Liver (tissue), 9 donors: ENCODE measurements around the gene MSMO1. TPM values are rescaled to one million over a fixed set of nuclear protein-coding genes. Genes with fewer than 3 reads are reported as not detected.

Experiments
- DNase-seq: peaks from one replicate; pipeline ENCODE4 v3.0.0-alpha.2; 2017; ENCODE audit warnings: low spot score
- H3K27ac ChIP-seq, 2 donors: one replicate each; pipeline ENCODE4 v1.7.0; 2013; ENCODE audit warnings: inconsistent platforms in 2 of 2, low read length in 2 of 2, control low read depth in 1 of 2, low read depth in 1 of 2, mild to moderate bottlenecking in 1 of 2
- H3K27me3 ChIP-seq, 4 donors: one replicate each; pipeline versions ENCODE4 v1.6.1 to v1.7.0; 2013; ENCODE audit warnings: low read length in 3 of 4, inconsistent platforms in 1 of 4, mild to moderate bottlenecking in 1 of 4, moderate library complexity in 1 of 4; ENCODE audit not compliant: control insufficient read depth in 4 of 4, insufficient read depth in 4 of 4
- H3K36me3 ChIP-seq, 4 donors: one replicate each; pipeline versions ENCODE4 v1.6.1 to v1.7.0; 2013; ENCODE audit warnings: low read length in 3 of 4, mild to moderate bottlenecking in 3 of 4, low read depth in 1 of 4, moderate library complexity in 1 of 4; ENCODE audit not compliant: control insufficient read depth in 4 of 4, insufficient read depth in 3 of 4
- H3K4me1 ChIP-seq, 4 donors: one replicate each; pipeline versions ENCODE4 v1.6.1 to v1.7.0; 2013; ENCODE audit warnings: low read length in 3 of 4, mild to moderate bottlenecking in 3 of 4, moderate library complexity in 1 of 4; ENCODE audit not compliant: control insufficient read depth in 4 of 4, insufficient read depth in 4 of 4
- H3K4me3 ChIP-seq, 3 donors: one replicate each; pipeline versions ENCODE4 v1.6.1 to v1.7.0; 2013; ENCODE audit warnings: low read length in 3 of 3, control low read depth in 1 of 3, low read depth in 1 of 3, mild to moderate bottlenecking in 1 of 3
- H3K9ac ChIP-seq, 2 donors: one replicate each; pipeline ENCODE4 v1.7.0; 2013; ENCODE audit warnings: low read length in 2 of 2, mild to moderate bottlenecking in 2 of 2, moderate library complexity in 2 of 2, control low read depth in 1 of 2, low read depth in 1 of 2
- H3K9me3 ChIP-seq, 4 donors: one replicate each; pipeline versions ENCODE4 v1.6.1 to v1.7.0; 2013; ENCODE audit warnings: low read length in 3 of 4; ENCODE audit not compliant: control insufficient read depth in 4 of 4
- EGR1 ChIP-seq, 2 donors: IDR thresholded peaks; 2 replicates each; pipeline ENCODE4 v1.6.1; 2016 to 2018; ENCODE audit warnings: antibody characterized with exemption in 2 of 2, low read depth in 2 of 2
- FOXA1 ChIP-seq: IDR thresholded peaks from 2 replicates; pipeline ENCODE4 v1.6.1; 2016; ENCODE audit warnings: antibody characterized with exemption
- HNF4A ChIP-seq, 2 donors: conservative IDR thresholded peaks; 2 replicates each; pipeline ENCODE4 v1.6.1; 2016; ENCODE audit warnings: antibody characterized with exemption in 2 of 2, mild to moderate bottlenecking in 2 of 2
- HNF4G ChIP-seq: IDR thresholded peaks from 2 replicates; pipeline ENCODE4 v1.6.1; 2016; ENCODE audit warnings: antibody characterized with exemption
- JUND ChIP-seq, 2 donors: IDR thresholded peaks; 2 replicates each; pipeline ENCODE4 v1.6.1; 2016; ENCODE audit warnings: antibody characterized with exemption in 2 of 2
- NR2F2 ChIP-seq: IDR thresholded peaks from 2 replicates; pipeline ENCODE4 v1.6.1; 2016; ENCODE audit warnings: antibody characterized with exemption
- RAD21 ChIP-seq, 2 donors: IDR thresholded peaks; 2 replicates each; pipeline ENCODE4 v1.6.1; 2016; ENCODE audit warnings: antibody characterized with exemption in 2 of 2, mild to moderate bottlenecking in 2 of 2
- RXRA ChIP-seq, 2 donors: IDR thresholded peaks; 2 replicates each; pipeline ENCODE4 v1.6.1; 2017 to 2018; ENCODE audit warnings: antibody characterized with exemption in 2 of 2, mild to moderate bottlenecking in 1 of 2
- SP1 ChIP-seq: IDR thresholded peaks from 2 replicates; pipeline ENCODE4 v1.6.1; 2018; ENCODE audit warnings: antibody characterized with exemption, mild to moderate bottlenecking
- YY1 ChIP-seq: IDR thresholded peaks from 2 replicates; pipeline ENCODE4 v1.6.1; 2016; ENCODE audit warnings: antibody characterized with exemption, mild to moderate bottlenecking
- WGBS: extraction: QIAGEN DNeasy Blood & Tissue Kit; methylation state at CpG from one replicate; pipeline ENCODE4 v1.1.7; 2013; 5-methylcytosine and 5-hydroxymethylcytosine counted together
- polyA plus RNA-seq, 2 donors: library from polyadenylated mRNA; stranded (reverse) in 1 of 2; unstranded in 1 of 2; fragments of 200-250 nt in 1 of 2; fragments of >200 nt in 1 of 2; fragmentation: Nextera tagmentation in 1 of 2; extraction: Ambion mirVana in 1 of 2; gene quantifications; one replicate each; pipeline versions ENCODE4 v1.2.1 to v1.2.3, GENCODE V29; 2013 to 2015
- total RNA-seq, 2 donors: library from RNA; depleted of rRNA; stranded (reverse); fragments of >200 nt; gene quantifications; one replicate each; pipeline ENCODE4 v1.2.3, GENCODE V29; 2014
- TF ChIP-seq, protein P1 (sequence below): IDR thresholded peaks from 2 replicates; pipeline ENCODE4 v1.6.1; 2016; ENCODE audit warnings: antibody characterized with exemption
- TF ChIP-seq, protein P2 (sequence below): IDR thresholded peaks from 2 replicates; pipeline ENCODE4 v1.6.1; 2016; ENCODE audit warnings: antibody characterized with exemption
- TF ChIP-seq, protein P3 (sequence below): IDR thresholded peaks from 2 replicates; pipeline ENCODE4 v1.6.1; 2016; ENCODE audit warnings: antibody characterized with exemption, mild to moderate bottlenecking
- TF ChIP-seq, protein P4 (sequence below): fragments of 150-350 bp; IDR thresholded peaks from 2 replicates; pipeline ENCODE4 v1.5.1; 2017; ENCODE audit warnings: improper control_type of control experiment, low read depth, low read length; ENCODE audit not compliant: missing input control
- TF ChIP-seq, protein P5 (sequence below): IDR thresholded peaks from 2 replicates; pipeline ENCODE4 v1.6.1; 2016; ENCODE audit warnings: antibody characterized with exemption
- donor health status: healthy.
- donor health status: healthy.
- donor health status: healthy.
- donor health status: healthy.
- donor health status: healthy.

Gene MSMO1
- total and polyA plus RNA-seq, 4 donors: 153 to 721 (median 326) TPM

DNA sequence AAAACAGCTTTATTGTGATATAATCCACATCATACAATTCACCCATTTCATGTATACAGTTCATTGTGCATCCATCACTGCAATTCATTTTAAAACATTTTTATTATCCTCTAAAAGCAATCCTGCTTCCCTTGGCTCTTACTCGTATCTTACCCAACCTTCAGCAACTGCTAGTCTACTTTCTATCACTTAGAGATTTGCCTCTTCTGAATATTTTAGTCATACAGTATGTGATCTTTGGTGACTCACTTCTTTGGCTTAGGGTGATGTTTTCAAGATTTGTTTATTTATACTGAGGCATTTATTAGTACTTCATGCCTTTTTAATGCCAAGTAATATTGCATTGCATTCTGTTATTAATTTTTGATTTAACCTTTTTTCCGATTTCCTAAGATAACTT lies 15.0 kb upstream of the MSMO1 start:
- Histone ChIP-seq H3K27me3 (no peaks in the 10 kb centered on the region), H3K9ac (no peak overlapping the region), H3K9me3 (no peaks in the 10 kb centered on the region), H3K4me3 (no peak overlapping the region), H3K27ac (no peak overlapping the region), H3K4me1 (peaks cover 0 to 8% (median under 1%) of the 10 kb centered on the region in 4 donors), H3K36me3 (peaks cover 2 to 16% (median 10%) of the 10 kb centered on the region in 4 donors)
- TF ChIP-seq, protein P1, sequence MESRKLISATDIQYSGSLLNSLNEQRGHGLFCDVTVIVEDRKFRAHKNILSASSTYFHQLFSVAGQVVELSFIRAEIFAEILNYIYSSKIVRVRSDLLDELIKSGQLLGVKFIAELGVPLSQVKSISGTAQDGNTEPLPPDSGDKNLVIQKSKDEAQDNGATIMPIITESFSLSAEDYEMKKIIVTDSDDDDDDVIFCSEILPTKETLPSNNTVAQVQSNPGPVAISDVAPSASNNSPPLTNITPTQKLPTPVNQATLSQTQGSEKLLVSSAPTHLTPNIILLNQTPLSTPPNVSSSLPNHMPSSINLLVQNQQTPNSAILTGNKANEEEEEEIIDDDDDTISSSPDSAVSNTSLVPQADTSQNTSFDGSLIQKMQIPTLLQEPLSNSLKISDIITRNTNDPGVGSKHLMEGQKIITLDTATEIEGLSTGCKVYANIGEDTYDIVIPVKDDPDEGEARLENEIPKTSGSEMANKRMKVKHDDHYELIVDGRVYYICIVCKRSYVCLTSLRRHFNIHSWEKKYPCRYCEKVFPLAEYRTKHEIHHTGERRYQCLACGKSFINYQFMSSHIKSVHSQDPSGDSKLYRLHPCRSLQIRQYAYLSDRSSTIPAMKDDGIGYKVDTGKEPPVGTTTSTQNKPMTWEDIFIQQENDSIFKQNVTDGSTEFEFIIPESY: no peak
- no peak for TF ChIP-seq SP1
- 92% methylated on average over 2 of the region's 2 CpGs for WGBS
- DNase-seq: no peak

DNA sequence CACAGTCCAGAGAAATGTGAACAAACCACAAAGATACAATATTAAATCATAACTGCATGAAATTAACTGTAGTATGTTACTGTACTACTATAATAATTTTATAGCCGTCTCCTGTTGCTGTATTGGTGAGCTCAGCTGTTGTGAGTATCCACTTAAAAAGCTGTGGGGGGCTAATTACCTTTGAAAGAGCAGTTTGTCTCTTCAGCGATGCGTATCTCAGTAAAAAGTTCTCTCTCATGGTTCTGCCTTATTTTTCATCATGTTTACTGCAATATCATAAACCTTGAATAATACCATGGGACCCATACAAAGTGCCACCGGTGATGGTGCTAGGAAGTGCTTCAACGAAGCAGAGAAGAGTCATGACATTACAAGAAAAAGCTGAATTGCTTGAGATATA lies 8.4 kb upstream of the MSMO1 start:
- H3K27me3 ChIP-seq: no peaks in the 10 kb centered on the region
- H3K9me3 ChIP-seq: no peaks in the 10 kb centered on the region
- 98% methylated on average over 5 of the region's 5 CpGs for WGBS
- peaks cover 0 to 12% (median 1%) of the 10 kb centered on the region in 4 donors for H3K36me3 ChIP-seq
- no peak overlapping the region for H3K9ac ChIP-seq
- H3K4me1 ChIP-seq: no peaks in the 10 kb centered on the region
- no peak for DNase-seq
- TF ChIP-seq HNF4A (conservative IDR thresholded peaks at IDR 0.05) (no peak), RXRA (IDR thresholded peaks at IDR 0.05) (no peak), JUND (IDR thresholded peaks at IDR 0.05) (no peak), FOXA1 (no peak), EGR1 (IDR thresholded peaks at IDR 0.05; ENCODE audit: low read depth in 2 of 2) (no peak), RAD21 (IDR thresholded peaks at IDR 0.05) (no peak), NR2F2 (no peak), HNF4G (no peak), YY1 (no peak)
- TF ChIP-seq, protein P2, sequence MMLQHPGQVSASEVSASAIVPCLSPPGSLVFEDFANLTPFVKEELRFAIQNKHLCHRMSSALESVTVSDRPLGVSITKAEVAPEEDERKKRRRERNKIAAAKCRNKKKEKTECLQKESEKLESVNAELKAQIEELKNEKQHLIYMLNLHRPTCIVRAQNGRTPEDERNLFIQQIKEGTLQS: no peak
- TF ChIP-seq, protein P3, sequence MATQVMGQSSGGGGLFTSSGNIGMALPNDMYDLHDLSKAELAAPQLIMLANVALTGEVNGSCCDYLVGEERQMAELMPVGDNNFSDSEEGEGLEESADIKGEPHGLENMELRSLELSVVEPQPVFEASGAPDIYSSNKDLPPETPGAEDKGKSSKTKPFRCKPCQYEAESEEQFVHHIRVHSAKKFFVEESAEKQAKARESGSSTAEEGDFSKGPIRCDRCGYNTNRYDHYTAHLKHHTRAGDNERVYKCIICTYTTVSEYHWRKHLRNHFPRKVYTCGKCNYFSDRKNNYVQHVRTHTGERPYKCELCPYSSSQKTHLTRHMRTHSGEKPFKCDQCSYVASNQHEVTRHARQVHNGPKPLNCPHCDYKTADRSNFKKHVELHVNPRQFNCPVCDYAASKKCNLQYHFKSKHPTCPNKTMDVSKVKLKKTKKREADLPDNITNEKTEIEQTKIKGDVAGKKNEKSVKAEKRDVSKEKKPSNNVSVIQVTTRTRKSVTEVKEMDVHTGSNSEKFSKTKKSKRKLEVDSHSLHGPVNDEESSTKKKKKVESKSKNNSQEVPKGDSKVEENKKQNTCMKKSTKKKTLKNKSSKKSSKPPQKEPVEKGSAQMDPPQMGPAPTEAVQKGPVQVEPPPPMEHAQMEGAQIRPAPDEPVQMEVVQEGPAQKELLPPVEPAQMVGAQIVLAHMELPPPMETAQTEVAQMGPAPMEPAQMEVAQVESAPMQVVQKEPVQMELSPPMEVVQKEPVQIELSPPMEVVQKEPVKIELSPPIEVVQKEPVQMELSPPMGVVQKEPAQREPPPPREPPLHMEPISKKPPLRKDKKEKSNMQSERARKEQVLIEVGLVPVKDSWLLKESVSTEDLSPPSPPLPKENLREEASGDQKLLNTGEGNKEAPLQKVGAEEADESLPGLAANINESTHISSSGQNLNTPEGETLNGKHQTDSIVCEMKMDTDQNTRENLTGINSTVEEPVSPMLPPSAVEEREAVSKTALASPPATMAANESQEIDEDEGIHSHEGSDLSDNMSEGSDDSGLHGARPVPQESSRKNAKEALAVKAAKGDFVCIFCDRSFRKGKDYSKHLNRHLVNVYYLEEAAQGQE: no peak
- TF ChIP-seq, protein P4, sequence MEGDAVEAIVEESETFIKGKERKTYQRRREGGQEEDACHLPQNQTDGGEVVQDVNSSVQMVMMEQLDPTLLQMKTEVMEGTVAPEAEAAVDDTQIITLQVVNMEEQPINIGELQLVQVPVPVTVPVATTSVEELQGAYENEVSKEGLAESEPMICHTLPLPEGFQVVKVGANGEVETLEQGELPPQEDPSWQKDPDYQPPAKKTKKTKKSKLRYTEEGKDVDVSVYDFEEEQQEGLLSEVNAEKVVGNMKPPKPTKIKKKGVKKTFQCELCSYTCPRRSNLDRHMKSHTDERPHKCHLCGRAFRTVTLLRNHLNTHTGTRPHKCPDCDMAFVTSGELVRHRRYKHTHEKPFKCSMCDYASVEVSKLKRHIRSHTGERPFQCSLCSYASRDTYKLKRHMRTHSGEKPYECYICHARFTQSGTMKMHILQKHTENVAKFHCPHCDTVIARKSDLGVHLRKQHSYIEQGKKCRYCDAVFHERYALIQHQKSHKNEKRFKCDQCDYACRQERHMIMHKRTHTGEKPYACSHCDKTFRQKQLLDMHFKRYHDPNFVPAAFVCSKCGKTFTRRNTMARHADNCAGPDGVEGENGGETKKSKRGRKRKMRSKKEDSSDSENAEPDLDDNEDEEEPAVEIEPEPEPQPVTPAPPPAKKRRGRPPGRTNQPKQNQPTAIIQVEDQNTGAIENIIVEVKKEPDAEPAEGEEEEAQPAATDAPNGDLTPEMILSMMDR: no peak
- TF ChIP-seq, protein P5, sequence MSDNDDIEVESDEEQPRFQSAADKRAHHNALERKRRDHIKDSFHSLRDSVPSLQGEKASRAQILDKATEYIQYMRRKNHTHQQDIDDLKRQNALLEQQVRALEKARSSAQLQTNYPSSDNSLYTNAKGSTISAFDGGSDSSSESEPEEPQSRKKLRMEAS: no peak
- TF ChIP-seq, protein P1: no peak
- H3K4me3 ChIP-seq: no peak overlapping the region
- no peak overlapping the region for H3K27ac ChIP-seq
